ENCODE results near the gene GNAZ.

GNAZ gene

GRCh38 chr22:23121424-23121823 is 51.1 kb downstream of the GNAZ start:
- FAIRE-seq (peak; percentile 31), DNase-seq (ENCODE audit: insufficient read length, low spot score) (no peak)
- no peak for TF ChIP-seq SPI1 (IDR thresholded peaks at IDR 0.05; ENCODE audit: low read depth, low read length)
- TF ChIP-seq POLR2AphosphoS5 (IDR thresholded peaks at IDR 0.05; ENCODE audit: low read depth, low read length), result no peak
- TF ChIP-seq POU2F2 (IDR thresholded peaks at IDR 0.05; ENCODE audit: low read depth, low read length), result no peak
- no peak for TF ChIP-seq TAF1 (IDR thresholded peaks at IDR 0.05; ENCODE audit: low read depth, low read length)
- TF ChIP-seq POLR2A (IDR thresholded peaks at IDR 0.05; ENCODE audit: low read depth, low read length), result no peak
- no peak for TF ChIP-seq PAX5 (IDR thresholded peaks at IDR 0.05; ENCODE audit: insufficient read depth, low read length, severe bottlenecking)

GRCh38 chr22:23122216-23122957 is 52.1 kb downstream of the GNAZ start:
- no peak for DNase-seq (ENCODE audit: insufficient read length, low spot score)
- no peak for FAIRE-seq
- TF ChIP-seq POU2F2 (IDR thresholded peaks at IDR 0.05; ENCODE audit: low read depth, low read length), result no peak
- TF ChIP-seq PAX5 (IDR thresholded peaks at IDR 0.05; ENCODE audit: insufficient read depth, low read length, severe bottlenecking), result no peak
- TF ChIP-seq SPI1 (IDR thresholded peaks at IDR 0.05; ENCODE audit: low read depth, low read length), result no peak
- no peak for TF ChIP-seq TAF1 (IDR thresholded peaks at IDR 0.05; ENCODE audit: low read depth, low read length)
- no peak for TF ChIP-seq POLR2AphosphoS5 (IDR thresholded peaks at IDR 0.05; ENCODE audit: low read depth, low read length)
- no peak for TF ChIP-seq POLR2A (IDR thresholded peaks at IDR 0.05; ENCODE audit: low read depth, low read length)

- FAIRE-seq, result no peak
- DNase-seq (ENCODE audit: insufficient read length, low spot score), result no peak
- TF ChIP-seq TAF1 (IDR thresholded peaks at IDR 0.05; ENCODE audit: low read depth, low read length) (no peak), POU2F2 (IDR thresholded peaks at IDR 0.05; ENCODE audit: low read depth, low read length) (no peak), SPI1 (IDR thresholded peaks at IDR 0.05; ENCODE audit: low read depth, low read length) (no peak), POLR2A (IDR thresholded peaks at IDR 0.05; ENCODE audit: low read depth, low read length) (no peak), PAX5 (IDR thresholded peaks at IDR 0.05; ENCODE audit: insufficient read depth, low read length, severe bottlenecking) (no peak), POLR2AphosphoS5 (IDR thresholded peaks at IDR 0.05; ENCODE audit: low read depth, low read length) (no peak)
Measured at GRCh38 chr22:23122992-23123803, 52.9 kb downstream of the GNAZ start.

DNA sequence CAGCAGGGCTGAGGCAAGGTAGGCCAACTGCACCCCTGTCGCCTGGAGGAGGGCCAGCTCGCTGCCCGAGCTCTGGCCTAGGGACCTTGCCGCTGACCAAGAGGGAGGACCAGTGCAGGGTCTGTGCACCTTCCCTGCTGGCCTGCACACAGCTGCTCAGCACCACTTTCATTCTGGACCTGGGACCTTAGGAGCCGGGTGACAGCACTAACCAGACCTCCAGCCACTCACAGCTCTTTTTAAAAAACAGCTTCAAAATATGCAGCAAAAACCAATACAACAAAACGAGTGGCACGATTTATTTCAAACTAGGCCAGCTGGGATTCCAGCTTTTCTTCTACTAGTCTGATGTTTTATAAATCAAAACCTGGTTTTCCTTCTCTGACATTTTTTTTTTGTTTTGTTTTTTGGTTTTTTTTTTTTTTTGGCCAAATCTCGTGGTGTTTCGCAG is 53.5 kb downstream of the GNAZ start:
- TF ChIP-seq SPI1 (IDR thresholded peaks at IDR 0.05; ENCODE audit: low read depth, low read length) (no peak), POU2F2 (IDR thresholded peaks at IDR 0.05; ENCODE audit: low read depth, low read length) (no peak), PAX5 (IDR thresholded peaks at IDR 0.05; ENCODE audit: insufficient read depth, low read length, severe bottlenecking) (no peak), POLR2A (IDR thresholded peaks at IDR 0.05; ENCODE audit: low read depth, low read length) (no peak), POLR2AphosphoS5 (IDR thresholded peaks at IDR 0.05; ENCODE audit: low read depth, low read length) (no peak), TAF1 (IDR thresholded peaks at IDR 0.05; ENCODE audit: low read depth, low read length) (no peak)
- DNase-seq (ENCODE audit: insufficient read length, low spot score) (no peak), FAIRE-seq (no peak)

DNA sequence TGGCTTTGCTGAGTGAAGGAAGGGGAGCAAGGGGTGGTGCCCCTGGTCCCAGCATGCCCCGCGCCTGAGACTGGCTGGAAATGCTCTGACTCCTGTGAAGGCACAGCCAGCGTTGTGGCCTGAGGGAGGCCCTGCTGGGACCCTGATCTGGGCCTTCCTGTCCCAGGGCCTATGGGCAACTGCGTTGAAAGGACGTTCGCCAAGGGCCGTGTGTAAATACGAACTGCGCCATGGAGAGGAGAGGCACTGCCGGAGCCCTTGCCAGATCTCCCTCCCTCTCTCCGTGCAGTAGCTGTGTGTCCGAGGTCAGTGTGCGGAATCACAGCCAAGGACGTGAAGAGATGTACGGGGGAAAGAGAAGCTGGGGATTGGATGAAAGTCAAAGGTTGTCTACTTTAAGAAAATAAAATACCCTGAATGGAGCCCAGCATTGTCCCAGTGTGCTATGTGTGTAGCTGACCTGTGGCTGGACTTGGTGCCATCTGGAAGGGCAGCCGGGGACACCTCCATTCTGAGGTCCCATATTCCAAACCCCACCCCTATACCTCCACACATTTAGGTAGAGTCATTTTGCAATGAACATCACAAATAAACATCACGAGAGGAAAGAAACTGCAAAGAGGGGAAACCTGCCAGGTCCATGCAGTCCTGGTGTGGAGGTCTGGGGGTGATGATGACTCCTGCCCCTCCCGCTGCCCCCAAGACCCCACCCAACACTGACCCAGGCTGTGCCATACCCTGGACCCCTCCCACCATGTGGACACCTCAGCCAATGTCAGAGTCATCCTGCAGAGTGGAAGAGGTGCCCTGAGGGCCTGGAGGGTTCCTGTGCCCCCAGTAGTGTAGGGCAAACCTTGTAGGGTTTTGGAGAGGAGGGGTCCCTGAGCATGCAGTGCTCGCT is 54.5 kb downstream of the GNAZ start:
- TF ChIP-seq POLR2A (IDR thresholded peaks at IDR 0.05; ENCODE audit: low read depth, low read length) (no peak), POLR2AphosphoS5 (IDR thresholded peaks at IDR 0.05; ENCODE audit: low read depth, low read length) (no peak), TAF1 (IDR thresholded peaks at IDR 0.05; ENCODE audit: low read depth, low read length) (no peak), POU2F2 (IDR thresholded peaks at IDR 0.05; ENCODE audit: low read depth, low read length) (no peak), PAX5 (IDR thresholded peaks at IDR 0.05; ENCODE audit: insufficient read depth, low read length, severe bottlenecking) (no peak), SPI1 (IDR thresholded peaks at IDR 0.05; ENCODE audit: low read depth, low read length) (no peak)
- FAIRE-seq, result no peak

GRCh38 chr22:23125512-23126103 is 55.3 kb downstream of the GNAZ start:
- FAIRE-seq (no peak), DNase-seq (ENCODE audit: insufficient read length, low spot score) (no peak)
- TF ChIP-seq POLR2A (IDR thresholded peaks at IDR 0.05; ENCODE audit: low read depth, low read length) (no peak), PAX5 (IDR thresholded peaks at IDR 0.05; ENCODE audit: insufficient read depth, low read length, severe bottlenecking) (no peak), TAF1 (IDR thresholded peaks at IDR 0.05; ENCODE audit: low read depth, low read length) (no peak), POLR2AphosphoS5 (IDR thresholded peaks at IDR 0.05; ENCODE audit: low read depth, low read length) (no peak)

More for the DNA sequence above, 54.5 kb downstream of the GNAZ start:
- no peak for DNase-seq (ENCODE audit: insufficient read length, low spot score)

GRCh38 chr22:23126165-23127054 is 56.1 kb downstream of the GNAZ start:
- no peak for FAIRE-seq
- no peak for DNase-seq (ENCODE audit: insufficient read length, low spot score)
- TF ChIP-seq POLR2A (IDR thresholded peaks at IDR 0.05; ENCODE audit: low read depth, low read length) (no peak), SPI1 (IDR thresholded peaks at IDR 0.05; ENCODE audit: low read depth, low read length) (no peak), PAX5 (IDR thresholded peaks at IDR 0.05; ENCODE audit: insufficient read depth, low read length, severe bottlenecking) (no peak), TAF1 (IDR thresholded peaks at IDR 0.05; ENCODE audit: low read depth, low read length) (no peak), POLR2AphosphoS5 (IDR thresholded peaks at IDR 0.05; ENCODE audit: low read depth, low read length) (no peak), POU2F2 (IDR thresholded peaks at IDR 0.05; ENCODE audit: low read depth, low read length) (no peak)

Measured in GM12891 (cell line).